ENCODE data around the gene IRX6.

Gene IRX6

DNA sequence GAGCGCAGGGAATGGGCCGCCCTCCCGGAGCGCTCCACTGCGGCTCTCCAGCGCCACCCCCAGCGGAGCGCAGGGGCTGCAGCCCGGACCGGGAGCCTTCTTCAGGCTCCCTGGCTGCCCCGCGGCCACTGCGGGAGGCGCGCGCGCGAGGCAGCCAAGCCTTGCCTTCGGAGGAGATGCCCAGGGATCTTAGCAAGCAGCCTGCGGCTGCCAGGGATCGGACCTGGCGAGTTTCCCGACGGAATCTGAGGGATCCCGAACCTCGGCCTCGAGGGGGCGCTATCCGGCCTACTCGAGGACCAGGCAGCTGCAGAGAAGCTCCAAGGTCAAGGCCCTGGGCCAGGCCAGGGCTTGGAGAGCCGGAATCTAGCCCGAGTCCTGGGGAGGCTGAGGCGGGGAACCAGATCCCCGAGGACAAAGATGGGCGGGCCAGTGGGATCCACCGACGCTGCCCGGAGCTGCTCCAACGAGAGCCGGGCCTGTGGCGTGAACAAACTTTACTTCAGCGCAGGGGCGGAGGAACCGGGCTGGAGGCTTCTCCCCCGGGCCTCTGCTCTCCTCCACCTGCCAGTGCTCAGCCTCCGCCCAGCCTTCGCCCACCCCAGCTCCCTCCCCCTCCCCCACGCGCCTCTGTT, at the start of gene IRX6:
IRX6 (plus strand) TSS at position 567 of the 635 bp plus-strand sequence. CDS start 889 bp downstream, outside the sequence.
- no peak for DNase-seq

DNA sequence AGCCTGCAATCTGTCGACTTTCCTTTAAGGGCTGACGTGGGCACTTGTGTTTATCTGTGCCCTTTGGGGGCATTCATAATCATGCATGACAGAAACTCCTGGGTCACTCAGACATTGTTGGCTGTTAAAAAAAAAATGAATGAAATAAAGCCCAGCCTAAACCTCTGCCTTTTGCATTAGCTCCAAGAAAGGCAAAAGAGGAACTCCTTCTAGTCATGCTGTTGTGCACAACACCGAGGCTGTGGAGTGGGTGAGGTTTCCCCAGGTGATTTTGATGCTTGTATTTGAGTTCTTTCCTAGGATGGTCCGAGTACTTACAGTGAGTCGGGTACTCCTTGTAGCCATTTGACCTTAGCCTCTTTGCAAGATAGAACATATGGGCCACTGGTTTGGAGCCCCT, 49.6 kb upstream of the IRX6 start:
- no peak for DNase-seq

DNA sequence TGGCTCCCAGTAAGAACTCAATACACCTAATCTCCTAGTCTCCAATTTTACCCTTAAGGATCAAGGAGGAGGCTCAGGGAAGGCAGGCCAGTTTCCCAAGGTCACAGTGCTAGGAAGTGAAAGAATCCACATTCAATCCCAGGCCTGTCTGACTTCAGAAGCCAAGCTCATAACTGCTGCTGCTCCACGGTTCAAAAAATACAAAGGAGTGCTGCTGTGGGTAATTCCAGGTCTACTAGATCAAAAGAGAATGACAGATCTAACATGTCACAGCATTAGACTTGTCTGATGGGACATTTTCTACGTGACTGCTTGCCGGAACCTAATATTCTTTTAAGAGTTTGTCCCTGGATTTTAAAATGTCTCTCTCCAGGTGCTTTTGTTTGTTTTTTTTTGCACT, 48.8 kb upstream of the IRX6 start:
- no peak for DNase-seq

DNA sequence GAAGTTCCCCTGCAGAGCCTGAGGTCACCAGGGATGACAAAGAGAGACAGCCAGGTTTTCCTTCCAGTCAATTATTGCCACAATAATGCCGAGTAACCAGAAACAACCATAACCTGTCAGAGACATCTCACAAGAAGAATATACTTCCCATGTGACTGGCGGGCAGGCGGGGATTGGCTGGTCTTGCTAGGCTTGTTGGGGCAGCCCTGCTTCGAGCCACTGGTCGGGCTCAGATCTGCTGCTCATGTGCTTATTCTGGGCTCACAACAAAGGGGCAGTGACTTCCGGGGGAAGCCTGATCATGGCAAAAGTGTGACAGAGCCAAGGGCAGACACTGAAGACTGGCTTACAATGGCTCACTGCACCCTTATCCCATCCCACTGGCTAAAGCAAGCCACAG, 48.1 kb upstream of the IRX6 start:
- no peak for DNase-seq

DNA sequence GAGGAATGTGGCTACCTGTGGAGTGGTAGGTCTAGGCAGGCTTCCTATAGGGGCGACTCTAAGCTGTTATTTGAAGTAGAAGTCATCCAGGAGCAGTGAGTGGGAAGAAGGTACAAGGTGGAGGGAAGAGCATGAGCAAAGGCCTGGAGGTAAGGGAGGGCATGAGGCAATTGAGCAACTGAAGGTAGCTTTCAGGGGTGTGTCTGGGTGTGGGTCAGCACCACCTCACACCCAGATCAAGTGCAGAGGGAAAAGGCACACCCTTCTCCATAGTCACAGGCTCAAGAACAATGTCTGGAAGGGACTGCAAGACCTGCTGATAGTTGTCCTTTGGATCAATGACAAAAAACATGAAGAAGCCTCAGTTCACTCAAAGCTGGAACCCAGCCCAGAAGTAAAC, 46.5 kb upstream of the IRX6 start:
- no peak for DNase-seq

DNA sequence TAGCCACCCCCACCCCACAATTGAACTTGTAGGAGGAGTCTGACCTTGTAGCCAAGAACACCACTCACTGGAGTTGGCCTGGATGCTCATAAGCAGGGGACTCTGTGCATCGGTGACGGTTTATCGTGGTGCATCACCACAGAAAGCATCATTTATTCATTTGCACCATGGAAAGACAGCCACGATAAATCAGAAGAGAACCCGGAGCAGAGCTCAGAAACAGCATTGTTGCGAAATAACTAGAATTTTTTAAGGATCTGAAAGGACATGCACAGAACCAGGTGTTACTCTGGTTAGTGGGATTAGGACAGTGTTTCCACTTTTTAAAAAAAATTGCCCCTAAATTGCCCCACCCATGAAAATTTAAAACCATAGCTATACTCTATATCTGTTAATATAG, 44.4 kb upstream of the IRX6 start:
- no peak for DNase-seq

DNA sequence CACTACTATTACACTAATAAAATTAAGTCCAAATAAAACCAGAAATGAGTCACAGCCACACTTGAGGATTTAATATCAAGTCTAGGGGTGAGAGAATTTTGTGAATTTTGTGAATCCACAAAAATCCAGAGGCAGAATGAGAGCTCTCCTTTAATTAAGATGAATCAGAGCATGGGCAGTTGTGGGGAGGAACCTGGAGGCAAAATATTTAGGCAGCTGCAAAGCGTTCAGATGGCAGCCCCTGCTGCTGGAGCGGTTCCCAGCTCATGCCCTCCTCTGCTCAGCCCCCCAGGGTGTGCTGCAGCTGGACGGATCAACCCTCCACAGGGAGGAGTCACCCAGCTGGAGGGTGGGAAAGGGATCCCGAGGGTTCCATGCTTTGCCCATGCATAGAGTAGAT, 43.4 kb upstream of the IRX6 start:
- no peak for DNase-seq

DNA sequence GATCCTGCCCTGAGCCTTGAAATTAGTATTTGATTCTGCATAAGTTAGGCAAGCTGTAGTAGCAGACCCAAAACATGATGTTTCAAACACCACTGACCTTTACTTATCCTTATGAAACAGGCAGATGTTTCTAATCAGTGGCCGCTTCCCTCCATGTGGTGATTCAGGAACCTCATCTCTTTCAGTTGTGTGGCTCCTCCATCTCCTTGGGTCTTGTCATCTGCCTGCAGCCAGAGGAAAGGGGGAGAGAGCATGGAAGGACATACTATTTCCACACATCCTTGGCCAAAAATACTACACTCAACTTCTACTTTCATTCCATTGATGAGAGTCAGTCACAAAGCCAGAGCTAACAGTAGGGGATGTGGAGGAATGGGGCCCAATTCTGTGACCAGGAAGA, 41.6 kb upstream of the IRX6 start:
- DNase-seq: no peak

DNA sequence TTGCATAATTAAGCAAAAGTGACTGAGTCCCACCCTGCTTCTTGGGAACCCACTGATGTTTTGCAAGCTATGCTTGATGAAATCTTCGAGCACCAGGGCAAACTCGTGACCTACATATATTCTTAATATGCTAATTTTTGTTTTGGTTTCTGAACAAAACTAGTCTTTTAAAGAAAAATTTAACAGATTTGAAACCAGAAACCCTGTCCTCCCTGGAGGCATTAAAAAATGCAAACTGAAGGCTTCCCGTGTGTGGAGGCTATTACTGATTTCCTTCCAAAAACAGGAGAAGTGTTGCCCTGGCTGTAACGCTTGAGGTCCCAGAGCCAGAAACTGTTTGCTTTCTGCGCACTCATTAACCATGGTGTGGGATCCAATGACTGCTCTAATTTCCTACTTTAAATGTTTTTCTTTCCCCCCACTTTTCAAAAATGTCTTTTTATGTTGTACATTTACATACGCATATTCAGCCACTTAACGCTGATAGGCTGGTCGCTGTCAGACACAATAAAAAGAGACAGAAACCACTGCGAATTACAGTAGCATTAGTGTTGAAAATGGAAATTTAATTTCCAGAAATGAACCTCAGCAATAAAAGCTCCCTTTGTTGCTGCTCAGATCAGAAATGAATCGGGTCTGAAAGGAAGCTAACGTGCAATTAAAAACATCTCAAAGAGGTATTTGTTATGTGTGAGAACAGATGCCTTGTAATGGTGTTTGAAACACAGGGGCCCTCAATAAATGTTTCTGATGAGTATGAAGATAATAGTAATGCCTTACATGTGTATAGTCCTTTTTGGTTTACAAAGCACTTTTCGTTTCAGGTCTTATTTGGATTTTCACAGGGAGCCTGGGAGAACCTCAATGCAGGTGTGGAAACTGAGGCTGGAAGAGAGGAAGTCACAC, 39.9 kb upstream of the IRX6 start:
- DNase-seq: no peak

DNA sequence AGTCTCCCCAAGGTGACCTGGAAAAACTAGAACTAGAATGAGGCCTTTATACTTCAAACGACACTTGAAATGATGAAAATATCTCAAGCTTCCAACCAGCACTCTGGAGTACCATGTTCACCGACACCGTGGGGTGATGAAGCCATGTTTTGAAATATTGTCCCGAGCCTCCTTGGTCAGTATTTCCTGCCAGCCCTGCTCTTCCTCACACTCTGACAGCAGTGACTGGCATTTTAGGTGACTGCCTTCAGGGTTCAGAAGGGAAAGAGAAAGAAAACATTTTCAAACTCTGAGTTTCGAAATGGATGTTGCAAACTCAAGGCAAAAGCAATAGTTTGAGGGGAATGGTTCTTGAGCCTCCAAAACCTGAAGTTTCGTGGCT, 39.3 kb upstream of the IRX6 start:
- no peak for DNase-seq

DNA sequence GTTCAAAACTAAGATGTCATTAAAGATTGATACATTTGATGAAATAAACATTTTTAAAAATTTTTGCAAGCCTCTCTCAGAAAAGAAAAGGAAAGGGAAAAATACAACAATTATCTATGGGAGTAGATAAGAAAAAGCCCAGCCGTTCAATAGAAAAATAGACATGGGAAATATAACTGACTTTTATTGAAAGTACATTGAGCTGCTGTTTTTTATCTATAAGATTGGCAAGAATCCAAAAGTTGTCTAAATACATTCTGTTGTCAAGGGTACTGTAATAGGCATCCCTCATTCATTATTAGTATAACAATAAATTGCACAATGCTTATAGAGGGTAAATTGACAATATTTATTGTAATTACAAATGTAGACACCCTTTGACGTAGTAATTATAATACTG, 38.4 kb upstream of the IRX6 start:
- no peak for DNase-seq

DNA sequence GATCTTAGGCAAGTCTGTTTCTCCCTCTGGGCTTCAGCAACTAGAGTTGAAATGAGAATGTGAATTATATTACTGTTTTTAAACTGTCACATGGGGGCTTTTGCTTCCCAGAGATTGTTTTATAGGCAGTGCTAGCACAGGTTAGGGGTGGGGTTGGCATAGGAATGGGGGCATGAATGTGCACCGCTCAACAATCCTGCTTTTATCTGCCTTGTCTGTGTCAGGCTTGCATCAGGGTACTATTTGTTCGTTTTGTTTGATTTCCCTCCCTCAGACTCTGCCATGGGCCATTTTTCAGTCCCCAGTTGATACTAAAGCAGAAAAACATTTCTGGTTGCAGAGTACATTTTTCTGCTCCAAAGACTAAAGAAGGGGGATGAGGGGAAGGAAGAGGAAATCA, 34.6 kb upstream of the IRX6 start:
- DNase-seq: no peak

DNA sequence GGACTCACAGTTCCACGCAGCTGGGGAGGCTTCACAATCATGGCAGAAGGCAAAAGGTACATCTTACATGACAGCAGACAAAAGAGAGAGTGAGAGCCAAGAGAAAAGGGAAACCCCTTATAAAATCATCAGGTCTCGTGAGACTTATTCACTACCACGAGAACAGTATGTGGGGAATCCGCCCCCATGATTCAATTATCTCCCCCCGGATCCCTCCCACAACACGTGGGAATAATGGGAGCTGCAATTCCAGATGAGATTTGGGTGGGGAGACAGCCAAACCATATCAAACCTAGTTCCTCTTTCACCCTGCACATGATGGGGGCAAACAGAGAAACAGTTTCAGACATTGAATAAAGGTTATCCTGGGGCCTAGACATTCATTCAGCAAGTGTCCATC, 32.2 kb upstream of the IRX6 start:
- no peak for DNase-seq

DNA sequence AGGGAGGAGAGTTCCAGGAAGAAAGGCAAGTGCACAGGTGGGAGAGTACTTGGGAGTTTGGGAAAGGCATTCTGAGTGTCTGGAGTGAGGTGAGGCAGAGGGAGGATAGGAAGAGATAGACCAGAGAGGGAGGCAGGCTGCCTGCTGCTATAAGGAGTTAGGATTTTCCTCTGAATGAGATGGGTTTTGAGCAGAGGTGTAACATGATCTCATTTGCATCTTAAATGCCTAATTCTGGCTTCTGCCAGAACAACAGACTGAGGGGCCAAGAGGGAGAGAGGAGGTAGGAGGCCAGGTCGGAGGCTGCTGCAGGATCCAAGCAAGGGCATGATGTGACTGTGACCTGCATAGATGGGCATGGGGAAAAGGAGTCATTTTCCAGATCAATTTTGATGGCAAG, 31.5 kb upstream of the IRX6 start:
- DNase-seq: no peak

DNA sequence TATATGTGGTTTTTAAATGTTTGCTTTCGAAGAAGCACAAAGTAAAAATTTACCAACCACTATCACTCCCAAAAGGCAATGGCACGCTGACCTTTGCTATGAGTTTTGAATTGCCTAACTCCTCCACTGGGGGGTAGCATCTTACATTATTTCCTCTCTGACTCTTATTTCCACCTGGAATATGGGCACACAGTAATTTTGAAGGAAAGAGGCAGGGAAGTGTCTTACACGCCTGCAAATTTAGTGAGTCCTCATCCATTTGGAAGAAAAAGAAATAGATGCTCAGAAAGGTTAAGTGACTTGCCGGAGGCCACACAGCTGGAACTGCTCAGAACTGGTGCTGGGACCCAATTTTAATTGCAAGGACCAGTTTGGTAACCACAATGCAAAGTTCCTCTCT, 29.9 kb upstream of the IRX6 start:
- DNase-seq: no peak

DNA sequence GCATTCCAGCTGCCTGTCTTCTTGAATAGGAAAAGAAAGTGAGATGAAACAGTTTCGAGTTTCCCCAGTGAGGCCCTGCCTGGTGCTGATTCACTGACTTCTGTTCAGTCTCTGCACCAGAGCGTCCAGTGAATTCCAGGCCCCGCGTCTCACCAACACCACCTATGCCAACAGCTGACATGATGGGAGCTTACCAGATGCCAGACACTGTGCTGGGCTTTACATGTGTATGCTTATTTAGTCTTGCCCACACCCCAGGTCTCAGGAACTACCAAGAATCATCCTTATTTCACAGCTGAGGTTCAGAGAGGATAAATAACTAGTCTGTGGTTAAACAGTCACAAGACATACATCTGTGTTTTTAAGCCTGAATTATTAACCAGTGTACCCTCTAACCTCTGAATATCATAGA, 29.1 kb upstream of the IRX6 start:
- DNase-seq: no peak

DNA sequence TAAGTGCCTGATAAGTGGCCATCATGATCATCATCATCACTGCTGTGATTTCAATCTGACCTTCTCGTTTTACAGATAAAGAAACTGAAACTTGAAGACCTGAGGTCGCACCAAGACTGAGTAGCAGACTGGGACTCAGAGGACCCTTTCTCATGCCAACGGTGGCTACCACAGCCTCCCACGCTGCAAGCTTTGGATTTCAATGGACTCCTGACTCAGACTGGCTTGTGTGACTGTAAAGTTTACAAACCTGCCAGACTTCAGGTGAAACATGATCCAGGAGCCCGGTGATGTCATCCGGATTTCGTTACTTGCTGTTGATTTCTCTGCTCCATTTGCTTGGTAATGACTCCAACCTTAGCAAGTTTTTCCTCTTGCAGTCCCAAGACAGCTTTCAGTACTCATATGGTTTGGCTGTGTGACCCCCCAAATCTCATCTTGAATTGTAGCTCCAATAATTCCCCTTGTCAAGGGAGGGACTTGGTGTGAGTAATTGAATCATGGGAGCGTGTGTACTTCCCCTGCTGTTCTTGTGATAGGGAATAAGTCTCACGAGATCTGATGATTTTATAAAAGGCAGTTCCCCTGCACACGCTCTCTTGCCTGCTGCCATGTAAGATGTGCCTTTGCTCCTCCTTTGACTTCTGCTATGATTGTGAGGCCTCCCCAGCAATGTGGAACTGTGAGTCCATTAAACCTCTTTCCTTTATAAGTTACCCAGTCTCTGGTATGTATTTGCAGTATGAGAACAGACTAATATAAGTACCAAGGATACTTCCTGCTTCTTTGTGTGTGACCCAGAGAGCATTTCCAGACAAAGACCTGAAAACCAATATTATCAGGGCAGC, 26.7 kb upstream of the IRX6 start:
- DNase-seq: no peak

DNA sequence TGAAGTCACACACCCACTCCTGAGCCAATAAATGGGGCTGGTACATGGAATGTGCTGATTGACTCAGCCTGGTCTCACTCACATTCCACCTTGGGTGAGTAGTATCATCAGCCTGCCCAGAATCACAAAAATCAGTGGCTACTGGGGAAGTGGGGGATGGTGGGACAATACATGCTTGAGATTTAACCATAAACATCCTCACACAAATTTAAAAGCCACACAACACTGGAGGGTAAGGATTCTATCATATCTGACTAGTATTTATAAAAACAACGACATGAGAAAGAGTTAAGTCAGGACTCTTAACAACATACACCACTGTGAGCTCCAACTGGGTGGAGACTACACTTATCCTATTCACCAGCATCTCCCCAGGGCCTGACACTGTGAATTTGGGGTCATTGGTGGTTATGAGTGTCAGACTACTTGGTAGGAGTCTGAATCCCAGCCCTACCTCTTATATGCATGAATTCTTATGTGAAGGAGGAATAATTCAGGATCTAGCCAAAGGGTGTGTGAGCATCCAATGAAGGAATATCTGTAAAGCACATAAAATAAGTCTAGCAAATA, 26.0 kb upstream of the IRX6 start:
- DNase-seq: no peak

DNA sequence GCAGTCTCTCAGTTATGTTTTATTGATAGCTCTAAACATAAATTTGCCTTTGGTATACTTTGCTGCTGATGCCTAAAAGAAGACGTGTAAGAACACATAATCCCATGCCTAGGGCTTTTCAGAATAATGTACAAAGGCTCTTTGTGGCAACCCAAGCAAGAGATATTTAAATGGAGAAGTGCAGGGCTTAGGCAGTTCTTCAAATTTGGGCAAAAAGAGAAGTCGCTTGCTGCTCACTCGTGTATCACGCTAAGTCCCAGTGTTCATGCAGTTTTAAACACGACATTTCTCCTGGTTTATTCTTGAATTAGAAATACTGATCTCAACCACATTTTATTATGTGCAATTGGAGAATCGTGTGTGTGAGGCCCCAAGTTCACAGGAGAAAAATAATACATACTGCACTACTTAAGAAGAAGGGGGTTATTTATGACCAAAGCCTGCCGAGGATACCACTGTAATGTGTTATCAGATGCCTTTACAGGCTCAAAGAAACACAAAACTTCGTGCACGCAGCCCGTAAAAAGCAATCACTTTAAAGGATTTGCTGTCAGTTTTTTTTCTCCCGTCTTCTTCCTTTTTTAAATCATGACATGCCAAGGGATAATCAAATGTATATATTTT, 22.5 kb upstream of the IRX6 start:
- DNase-seq: no peak

DNA sequence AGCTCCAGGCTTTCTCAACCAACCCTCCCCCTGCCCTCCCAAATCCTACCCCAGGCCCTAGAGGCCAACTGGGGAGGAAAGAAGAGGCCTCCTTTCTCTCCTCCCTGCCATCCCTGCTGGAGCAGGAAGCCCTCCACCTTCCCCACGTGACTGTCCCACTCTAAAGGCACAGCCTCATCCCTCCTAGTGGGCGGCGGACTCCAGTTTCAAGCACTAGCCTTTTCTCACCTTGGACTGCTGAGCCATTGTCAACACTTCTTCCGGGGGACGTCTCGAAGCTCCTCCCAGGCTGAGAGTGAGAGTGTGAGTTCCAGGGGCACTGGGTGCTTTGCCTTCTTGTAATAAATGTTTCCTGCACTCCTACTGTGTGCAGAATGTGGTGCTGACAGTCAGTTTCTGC, 21.4 kb upstream of the IRX6 start:
- DNase-seq: no peak

DNA sequence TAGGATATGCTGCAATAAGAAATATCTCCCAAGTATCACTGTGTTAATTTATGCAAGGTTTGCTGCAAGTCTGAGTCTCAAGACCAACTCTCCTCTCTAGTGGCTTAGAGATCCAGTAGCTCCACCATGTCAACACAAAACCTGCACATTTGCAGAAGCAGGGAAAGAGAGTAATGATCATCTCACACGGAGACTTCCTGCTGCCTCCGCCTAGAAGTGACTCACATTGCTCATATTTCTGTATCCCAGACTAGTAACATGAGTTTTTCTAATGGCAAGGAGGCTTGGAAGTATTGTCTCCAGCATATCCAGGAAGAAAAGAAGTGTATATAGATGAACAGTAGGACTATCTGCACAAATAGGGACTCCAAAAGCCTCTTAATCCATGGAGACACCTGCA, 15.0 kb upstream of the IRX6 start:
- no peak for DNase-seq

DNA sequence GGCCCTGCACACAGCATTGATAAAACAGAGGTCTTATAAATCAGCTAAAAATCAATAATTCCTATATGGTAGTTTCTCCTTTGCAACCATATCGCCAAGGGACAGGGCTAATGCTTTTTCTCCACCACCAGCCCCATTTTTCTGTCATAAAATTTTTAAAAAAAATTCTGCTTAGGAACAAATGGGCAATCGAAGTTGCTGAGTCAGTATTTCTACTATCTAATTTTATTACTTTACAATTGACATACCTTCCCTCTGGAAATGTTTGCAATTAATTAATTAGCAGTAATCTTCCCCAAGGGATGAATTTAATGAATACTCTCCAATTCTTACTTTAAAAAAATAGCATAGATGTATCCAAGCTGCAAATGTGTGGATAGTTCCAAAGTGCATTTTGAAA, 1.7 kb upstream of the IRX6 start:
- DNase-seq: no peak

Data from activated CD8-positive, alpha-beta memory T cell treated with anti-CD3 and anti-CD28 coated beads for 24 hours (primary cell).